DMS114 treated with DMSO at 0.1 percent for 48 hours (cell line): ENCODE measurements around the gene TMC2.

ENCODE experiments used
- DNase-seq: peaks from one replicate; lab custom pipeline; 2025; ENCODE audit not compliant: unreplicated experiment; lab: John Stamatoyannopoulos, UW

TMC2 gene

GRCh38 chr20:2619961-2620595, 83.7 kb downstream of the TMC2 start:
- no peak for DNase-seq

GRCh38 chr20:2624190-2624589, 87.8 kb downstream of the TMC2 start:
- no peak for DNase-seq

- no peak for DNase-seq
These were observed 88.7 kb downstream of the TMC2 start for GRCh38 chr20:2625062-2625461.

- DNase-seq = no peak
These were observed 90.6 kb downstream of the TMC2 start for GRCh38 chr20:2626853-2627541.

GRCh38 chr20:2631228-2631627, 94.9 kb downstream of the TMC2 start:
- peak; percentile 42 for DNase-seq

GRCh38 chr20:2633381-2633780, 97.0 kb downstream of the TMC2 start:
- no peak for DNase-seq

GRCh38 chr20:2637246-2637645, 100.9 kb downstream of the TMC2 start:
- no peak for DNase-seq

GRCh38 chr20:2640260-2640659, 103.9 kb downstream of the TMC2 start:
- DNase-seq = no peak

- no peak for DNase-seq
These were observed 104.5 kb downstream of the TMC2 start for GRCh38 chr20:2640899-2641298.

- DNase-seq = no peak
These were observed 107.3 kb downstream of the TMC2 start for GRCh38 chr20:2643708-2644107.

GRCh38 chr20:2651772-2652723, 115.7 kb downstream of the TMC2 start, which contains the start of gene NOP56:
NOP56 (plus strand) TSS chr20:2652632; CDS start chr20:2652661, 29 bp downstream.
- DNase-seq = peak; percentile 83

GRCh38 chr20:2652724-2653555, 116.6 kb downstream of the TMC2 start:
- DNase-seq = no peak

GRCh38 chr20:2653556-2654383, 117.4 kb downstream of the TMC2 start:
- no peak for DNase-seq

- DNase-seq = no peak
These were observed 118.0 kb downstream of the TMC2 start for GRCh38 chr20:2654384-2654822.

GRCh38 chr20:2654831-2655230, 118.5 kb downstream of the TMC2 start:
- no peak for DNase-seq

GRCh38 chr20:2655331-2656116, 119.2 kb downstream of the TMC2 start:
- DNase-seq = no peak

GRCh38 chr20:2656471-2657117, 120.2 kb downstream of the TMC2 start:
- no peak for DNase-seq

- DNase-seq = no peak
These were observed 120.9 kb downstream of the TMC2 start for GRCh38 chr20:2657241-2657640.
